GM19099 (cell line): ENCODE results near the gene SCAPER.

ENCODE experiments used
- POLR2A ChIP-seq: IDR thresholded peaks from 3 replicates; pipeline ENCODE4 v1.6.1; 2011; ENCODE audit warnings: low read depth; ENCODE audit not compliant: insufficient read length; ENCODE audit errors: extremely low read depth

Gene SCAPER

GRCh38 chr15:76529911-76530310 lies 375.2 kb downstream of the SCAPER start:
- TF ChIP-seq POLR2A: no peak

GRCh38 chr15:76526111-76526510 lies 379.0 kb downstream of the SCAPER start:
- TF ChIP-seq POLR2A: no peak

GRCh38 chr15:76517910-76518309 lies 387.2 kb downstream of the SCAPER start:
- TF ChIP-seq POLR2A: no peak

- TF ChIP-seq POLR2A: no peak
Measured at GRCh38 chr15:76514282-76514681, 390.9 kb downstream of the SCAPER start.

- TF ChIP-seq POLR2A: no peak
Measured at GRCh38 chr15:76512971-76513370, 392.2 kb downstream of the SCAPER start.

GRCh38 chr15:76503804-76504203 lies 401.3 kb downstream of the SCAPER start:
- no peak for TF ChIP-seq POLR2A

DNA sequence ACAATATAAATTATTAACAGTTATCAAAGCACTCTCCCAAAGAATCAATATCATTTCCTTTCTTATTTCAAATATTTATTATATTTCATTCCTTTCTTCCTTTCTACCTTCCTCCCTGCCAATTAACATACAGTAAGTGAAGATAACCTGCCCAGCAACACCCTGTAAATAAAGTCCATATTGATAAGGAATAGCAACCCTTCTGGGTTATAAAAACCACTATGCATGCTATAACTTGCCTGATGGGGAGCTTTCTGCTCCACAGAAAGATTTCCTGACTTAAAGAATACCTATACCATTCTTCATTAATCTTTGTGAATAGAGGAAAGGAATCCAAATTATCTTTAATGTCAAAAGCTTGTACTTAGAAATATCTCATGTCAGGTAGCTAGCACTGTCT lies 402.0 kb downstream of the SCAPER start:
- TF ChIP-seq POLR2A: no peak

GRCh38 chr15:76502678-76503077 lies 402.5 kb downstream of the SCAPER start:
- TF ChIP-seq POLR2A: no peak

DNA sequence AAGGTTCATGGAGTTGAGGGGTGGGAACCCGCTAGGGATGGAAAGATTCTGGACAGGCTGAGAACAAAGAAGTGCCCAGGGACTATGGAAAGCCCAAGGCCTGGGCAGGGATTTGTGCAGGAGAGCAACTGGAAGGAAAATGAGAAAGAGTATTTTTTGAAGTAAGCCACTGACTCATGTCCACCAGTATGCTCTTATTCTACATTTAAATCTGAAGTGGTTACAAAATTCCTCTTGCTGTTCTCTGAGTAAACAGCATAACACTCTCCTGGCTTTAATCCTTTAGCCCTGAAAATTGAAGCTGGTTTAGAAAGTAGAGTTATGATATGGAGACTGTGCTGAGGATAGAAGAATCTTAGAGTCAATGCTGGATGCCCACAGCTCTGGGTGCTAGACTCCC lies 403.4 kb downstream of the SCAPER start:
- TF ChIP-seq POLR2A: no peak

- TF ChIP-seq POLR2A: no peak
Measured at GRCh38 chr15:76501011-76501410, 404.1 kb downstream of the SCAPER start.

GRCh38 chr15:76495487-76495886 lies 409.7 kb downstream of the SCAPER start:
- TF ChIP-seq POLR2A: no peak

DNA sequence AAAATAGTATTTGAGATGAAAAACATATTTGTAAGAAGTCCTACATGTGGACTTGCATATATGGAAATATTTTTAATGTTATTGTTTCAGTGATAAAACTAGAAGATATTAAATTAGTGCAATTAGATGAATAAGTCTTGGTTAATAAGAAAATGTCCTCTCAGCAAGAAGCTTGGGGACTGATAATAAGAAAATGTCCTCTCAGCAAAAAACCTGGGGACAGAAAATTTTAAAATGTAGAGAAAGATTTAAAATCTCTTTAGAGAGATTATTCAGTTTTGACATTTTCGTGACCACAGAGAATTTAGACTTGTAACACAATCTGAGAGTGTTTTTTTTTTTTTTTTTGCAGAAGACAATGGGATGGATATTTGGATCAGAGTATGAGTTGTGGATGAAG lies 412.6 kb downstream of the SCAPER start:
- TF ChIP-seq POLR2A: no peak

- no peak for TF ChIP-seq POLR2A
Measured at GRCh38 chr15:76483752-76484151, 421.4 kb downstream of the SCAPER start.

GRCh38 chr15:76483018-76483417 lies 422.1 kb downstream of the SCAPER start:
- no peak for TF ChIP-seq POLR2A

DNA sequence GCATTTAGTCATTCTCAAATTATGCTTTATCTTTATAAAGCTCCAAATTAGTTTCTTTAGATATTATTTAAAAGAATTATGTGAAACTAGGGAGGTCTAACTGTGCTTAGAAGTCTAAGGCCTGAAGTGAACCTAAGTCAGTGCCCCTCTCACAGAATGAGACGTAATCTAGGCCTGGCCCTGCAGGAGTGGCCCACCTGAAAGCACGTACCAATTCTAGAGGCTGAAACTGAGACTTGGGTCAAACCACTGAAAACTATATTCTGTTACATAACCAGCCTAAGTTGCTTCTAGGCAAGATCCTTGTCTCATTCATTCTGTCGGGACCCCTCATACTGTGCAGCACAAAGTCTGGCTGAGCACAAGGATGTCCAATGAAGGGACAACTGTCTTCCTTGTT lies 424.9 kb downstream of the SCAPER start:
- no peak for TF ChIP-seq POLR2A

- no peak for TF ChIP-seq POLR2A
Measured at GRCh38 chr15:76470691-76471090, 434.4 kb downstream of the SCAPER start.

DNA sequence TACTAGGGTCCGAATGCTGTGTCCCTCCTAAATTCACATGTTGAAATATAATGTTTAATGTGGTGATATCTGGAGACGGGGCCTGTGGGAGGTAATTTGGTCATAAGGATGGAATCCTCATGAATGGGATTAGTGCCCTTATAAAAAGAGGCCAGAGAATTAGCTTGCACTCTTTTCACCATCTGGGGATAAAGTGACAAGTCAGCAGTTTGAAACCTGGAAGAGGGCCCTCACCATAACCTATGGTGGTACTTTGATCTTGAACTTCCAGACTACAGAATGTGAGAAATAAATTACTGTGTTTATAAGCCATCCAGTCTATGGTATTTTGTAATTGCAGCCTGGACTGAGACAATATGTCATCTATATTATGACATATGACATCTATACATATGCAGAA lies 436.4 kb downstream of the SCAPER start:
- no peak for TF ChIP-seq POLR2A

DNA sequence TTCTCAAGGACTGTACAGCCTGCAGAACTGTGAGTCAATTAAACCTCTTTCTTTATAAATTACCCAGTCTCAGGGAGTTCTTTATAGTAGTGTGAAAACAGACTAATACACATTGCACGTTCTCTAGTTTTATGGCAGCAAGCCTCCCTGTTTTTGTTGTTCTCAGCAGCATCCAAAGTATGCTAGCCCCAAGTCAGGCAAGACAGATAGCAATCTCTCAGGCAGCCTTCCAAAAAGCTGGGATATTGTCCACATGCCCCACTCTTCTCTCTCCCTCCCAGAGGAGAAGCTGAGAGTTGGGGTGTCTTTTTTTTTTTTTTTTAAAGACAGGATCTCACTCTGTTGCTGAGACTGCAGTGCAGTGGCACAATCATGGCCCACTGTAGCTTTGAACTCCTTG lies 438.0 kb downstream of the SCAPER start:
- no peak for TF ChIP-seq POLR2A

DNA sequence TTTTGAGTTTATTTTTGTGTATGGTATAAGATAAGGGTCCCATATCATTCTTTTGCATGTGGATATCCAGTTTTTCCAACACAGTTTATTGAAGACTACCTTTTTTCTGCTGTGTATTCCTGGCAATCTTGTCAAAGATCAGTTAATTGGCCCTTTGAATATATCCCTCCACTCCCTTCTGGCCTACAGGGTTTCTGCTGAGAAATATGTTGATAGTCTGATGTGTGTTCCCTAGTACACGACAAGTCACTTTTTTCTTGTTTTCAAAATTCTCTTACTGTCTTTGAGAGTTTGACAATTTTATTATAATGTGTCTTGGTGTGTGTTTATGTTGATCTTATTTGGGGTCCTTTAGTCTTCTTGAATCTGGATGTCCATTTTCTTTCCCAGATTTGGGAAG lies 439.4 kb downstream of the SCAPER start:
- TF ChIP-seq POLR2A: no peak

DNA sequence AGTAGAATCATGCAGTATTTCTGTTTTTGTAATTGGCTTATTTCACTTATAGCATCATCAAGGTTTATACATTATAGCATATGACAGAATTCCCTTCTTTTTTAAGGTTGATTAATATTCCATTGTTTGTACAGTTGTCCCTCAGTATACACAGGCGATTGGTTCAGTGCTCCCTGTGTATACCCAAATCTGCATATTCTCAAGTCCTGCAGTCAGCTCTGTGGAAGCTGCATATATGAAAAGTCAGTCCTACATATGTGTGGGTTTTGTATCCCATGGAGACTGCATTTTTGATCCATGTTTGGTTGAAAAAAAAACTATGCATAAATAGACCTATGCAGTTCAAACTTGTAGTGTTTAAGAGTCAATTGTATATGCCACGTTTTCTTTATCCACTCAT lies 440.9 kb downstream of the SCAPER start:
- no peak for TF ChIP-seq POLR2A
